HUES6 (cell line): Measurements from ENCODE around the gene DGKH.

Source experiments
- H3K27ac ChIP-seq: 2 replicates; pipeline ENCODE4 v1.7.0; 2013; ENCODE audit warnings: low read depth, mild to moderate bottlenecking, low read length, inconsistent platforms
- H3K27me3 ChIP-seq: 2 replicates; pipeline ENCODE4 v1.6.1; 2013; ENCODE audit warnings: low read length; ENCODE audit not compliant: control insufficient read depth, insufficient read depth
- H3K36me3 ChIP-seq: 2 replicates; pipeline ENCODE4 v1.6.1; 2013; ENCODE audit warnings: low read length; ENCODE audit not compliant: control insufficient read depth, insufficient read depth
- H3K4me1 ChIP-seq: 2 replicates; pipeline ENCODE4 v1.6.1; 2013; ENCODE audit warnings: low read length; ENCODE audit not compliant: control insufficient read depth, insufficient read depth
- H3K4me3 ChIP-seq: 2 replicates; pipeline ENCODE4 v1.5.1; 2013; ENCODE audit warnings: low read depth, low read length
- H3K9ac ChIP-seq: one replicate; pipeline ENCODE4 v1.6.1; 2013; ENCODE audit warnings: mild to moderate bottlenecking, low read length
- H3K9me3 ChIP-seq: 2 replicates; pipeline ENCODE4 v1.6.1; 2013; ENCODE audit warnings: low read depth, low read length; ENCODE audit not compliant: control insufficient read depth, insufficient read depth

Gene DGKH

GRCh38 chr13:42113478-42113877 is 65.0 kb downstream of the DGKH start:
- Histone ChIP-seq H3K27ac (no peak overlapping the region), H3K4me3 (no peak overlapping the region), H3K36me3 (no peaks in the 10 kb centered on the region), H3K27me3 (no peaks in the 10 kb centered on the region), H3K9me3 (no peaks in the 10 kb centered on the region), H3K4me1 (peaks cover 5% of the 10 kb centered on the region; the same call in 1 of the 2 replicates), H3K9ac (no peak overlapping the region)

GRCh38 chr13:42114278-42114677 is 65.8 kb downstream of the DGKH start:
- H3K4me3 ChIP-seq = no peak overlapping the region
- no peak overlapping the region for H3K27ac ChIP-seq
- no peaks in the 10 kb centered on the region for H3K27me3 ChIP-seq
- H3K9me3 ChIP-seq = no peaks in the 10 kb centered on the region
- H3K36me3 ChIP-seq = no peaks in the 10 kb centered on the region
- no peak overlapping the region for H3K9ac ChIP-seq
- H3K4me1 ChIP-seq = peaks cover 5% of the 10 kb centered on the region; the same call in 1 of the 2 replicates

GRCh38 chr13:42114912-42115311 is 66.5 kb downstream of the DGKH start:
- H3K27ac ChIP-seq = no peak overlapping the region
- H3K4me3 ChIP-seq = no peak overlapping the region

GRCh38 chr13:42116225-42116624 is 67.8 kb downstream of the DGKH start:
- H3K4me3 ChIP-seq = no peak overlapping the region
- no peaks in the 10 kb centered on the region for H3K9me3 ChIP-seq
- H3K4me1 ChIP-seq = no peaks in the 10 kb centered on the region
- H3K9ac ChIP-seq = no peak overlapping the region
- H3K27me3 ChIP-seq = no peaks in the 10 kb centered on the region
- H3K36me3 ChIP-seq = no peaks in the 10 kb centered on the region
- H3K27ac ChIP-seq = no peak overlapping the region

More at GRCh38 chr13:42114912-42115311, 66.5 kb downstream of the DGKH start:
- Histone ChIP-seq H3K4me1 (peaks cover 5% of the 10 kb centered on the region; the same call in 1 of the 2 replicates), H3K9ac (no peak overlapping the region), H3K27me3 (no peaks in the 10 kb centered on the region), H3K36me3 (no peaks in the 10 kb centered on the region), H3K9me3 (no peaks in the 10 kb centered on the region)

GRCh38 chr13:42119041-42119440 is 70.6 kb downstream of the DGKH start:
- H3K9me3 ChIP-seq = no peaks in the 10 kb centered on the region
- no peak overlapping the region for H3K27ac ChIP-seq
- H3K27me3 ChIP-seq = no peaks in the 10 kb centered on the region
- H3K36me3 ChIP-seq = no peaks in the 10 kb centered on the region
- no peaks in the 10 kb centered on the region for H3K4me1 ChIP-seq
- no peak overlapping the region for H3K4me3 ChIP-seq
- no peak overlapping the region for H3K9ac ChIP-seq

GRCh38 chr13:42119875-42120274 is 71.4 kb downstream of the DGKH start:
- Histone ChIP-seq H3K27me3 (no peaks in the 10 kb centered on the region), H3K4me1 (no peaks in the 10 kb centered on the region), H3K27ac (no peak overlapping the region), H3K9me3 (no peaks in the 10 kb centered on the region), H3K36me3 (no peaks in the 10 kb centered on the region), H3K9ac (no peak overlapping the region), H3K4me3 (no peak overlapping the region)

- H3K9me3 ChIP-seq = no peaks in the 10 kb centered on the region
- H3K36me3 ChIP-seq = no peaks in the 10 kb centered on the region
- no peak overlapping the region for H3K9ac ChIP-seq
- H3K4me1 ChIP-seq = peaks cover 2% of the 10 kb centered on the region
- no peak overlapping the region for H3K27ac ChIP-seq
- no peaks in the 10 kb centered on the region for H3K27me3 ChIP-seq
- H3K4me3 ChIP-seq = no peak overlapping the region
Observed at GRCh38 chr13:42123600-42123999, 75.2 kb downstream of the DGKH start.

- no peaks in the 10 kb centered on the region; the same call in 1 of the 2 replicates for H3K36me3 ChIP-seq
- no peak overlapping the region for H3K9ac ChIP-seq
- no peak overlapping the region for H3K27ac ChIP-seq
- H3K27me3 ChIP-seq = no peaks in the 10 kb centered on the region
- no peak overlapping the region for H3K4me3 ChIP-seq
- no peaks in the 10 kb centered on the region for H3K9me3 ChIP-seq
- peaks cover 12% of the 10 kb centered on the region for H3K4me1 ChIP-seq
Observed at GRCh38 chr13:42125046-42125445, 76.6 kb downstream of the DGKH start.

GRCh38 chr13:42127047-42127446 is 78.6 kb downstream of the DGKH start:
- Histone ChIP-seq H3K9ac (no peak overlapping the region), H3K36me3 (peaks cover 3% of the 10 kb centered on the region; the same call in 1 of the 2 replicates), H3K27me3 (no peaks in the 10 kb centered on the region), H3K9me3 (no peaks in the 10 kb centered on the region), H3K4me1 (peaks cover 12% of the 10 kb centered on the region), H3K27ac (no peak overlapping the region), H3K4me3 (no peak overlapping the region)

- H3K27me3 ChIP-seq = no peaks in the 10 kb centered on the region
- H3K4me3 ChIP-seq = no peak overlapping the region
- H3K4me1 ChIP-seq = peaks cover 12% of the 10 kb centered on the region
- H3K36me3 ChIP-seq = peaks cover 3% of the 10 kb centered on the region; the same call in 1 of the 2 replicates
- no peaks in the 10 kb centered on the region for H3K9me3 ChIP-seq
- H3K9ac ChIP-seq = no peak overlapping the region
- no peak overlapping the region for H3K27ac ChIP-seq
Observed at GRCh38 chr13:42129033-42129432, 80.6 kb downstream of the DGKH start.

- Histone ChIP-seq H3K27me3 (no peaks in the 10 kb centered on the region), H3K4me1 (no peaks in the 10 kb centered on the region; the same call in 1 of the 2 replicates), H3K36me3 (no peaks in the 10 kb centered on the region), H3K9me3 (no peaks in the 10 kb centered on the region), H3K9ac (no peak overlapping the region), H3K27ac (no peak overlapping the region), H3K4me3 (no peak overlapping the region)
Observed at GRCh38 chr13:42136518-42136917, 88.1 kb downstream of the DGKH start.
